IMR-90 (cell line): Measurements from ENCODE around the gene SLC7A6. TPM values are rescaled to one million over a fixed set of nuclear protein-coding genes. Genes with fewer than 3 reads are reported as not detected.

Experiments used
- ATAC-seq: fragments of 200-7000 bp; cut with Tn5 transposase; 2 replicates; pipeline ENCODE4 v1.9.1; 2020; ENCODE audit warnings: low read depth, mild to moderate bottlenecking, moderate library complexity
- BruUV-seq: library from RNA; stranded (reverse); fragments of 400-500 nt; replicated peaks from 2 replicates; lab custom pipeline; 2021; lab: Mats Ljungman, UMichigan
- CTCF ChIA-PET: fragments of 300-600 bp; formaldehyde crosslinking; extraction: SDS; loops from one replicate; lab custom pipeline; 2021; ENCODE audit warnings: antibody characterized with exemption; lab: Yijun Ruan, JAX
- POLR2A ChIA-PET: fragments of 300-600 bp; sonication (Branson Sonifier 250); formaldehyde crosslinking; loops from one replicate; lab custom pipeline; 2022; ENCODE audit warnings: antibody characterized with exemption; ENCODE audit not compliant: unreplicated experiment; lab: Charles Lee
- DNase-seq: peaks from one replicate; pipeline ENCODE4 v3.0.0; 2013
- H2AFZ ChIP-seq: replicated peaks from 2 replicates; pipeline ENCODE3; 2013; ENCODE audit warnings: low read length, mild to moderate bottlenecking; ENCODE audit not compliant: poor library complexity
- H2AK5ac ChIP-seq: 2 replicates; pipeline ENCODE4 v1.6.1; 2013; ENCODE audit warnings: low read depth, low read length, inconsistent platforms
- H2AK9ac ChIP-seq: replicated peaks from 2 replicates; pipeline ENCODE3; 2013; ENCODE audit warnings: mild to moderate bottlenecking, low read depth, low read length, moderate library complexity; ENCODE audit not compliant: poor library complexity
- H2BK120ac ChIP-seq: 2 replicates; pipeline ENCODE4 v1.6.1; 2013; ENCODE audit warnings: low read depth, low read length, inconsistent platforms
- H2BK15ac ChIP-seq: 3 replicates; pipeline ENCODE4 v1.6.1; 2013; ENCODE audit warnings: low read depth, low read length, inconsistent platforms
- H2BK20ac ChIP-seq: 2 replicates; pipeline ENCODE4 v1.6.1; 2013; ENCODE audit warnings: low read depth, mild to moderate bottlenecking, inconsistent platforms, low read length, moderate library complexity
- H2BK5ac ChIP-seq: 2 replicates; pipeline ENCODE4 v1.6.1; 2013; ENCODE audit warnings: mild to moderate bottlenecking, low read depth, low read length, inconsistent platforms; ENCODE audit not compliant: poor library complexity, severe bottlenecking
- H3K14ac ChIP-seq: replicated peaks from 2 replicates; pipeline ENCODE4 v1.6.1; 2013; ENCODE audit warnings: low read depth, low read length, inconsistent platforms
- H3K18ac ChIP-seq: 2 replicates; pipeline ENCODE4 v1.6.1; 2013; ENCODE audit warnings: low read depth, low read length, control low read depth
- H3K23ac ChIP-seq: 2 replicates; pipeline ENCODE4 v1.6.1; 2013; ENCODE audit warnings: low read depth, low read length, inconsistent platforms
- H3K27ac ChIP-seq: 2 replicates; pipeline ENCODE4 v1.5.1; 2013; ENCODE audit warnings: mild to moderate bottlenecking, control low read depth, low read length; ENCODE audit not compliant: insufficient read depth
- H3K27me3 ChIP-seq: 2 replicates; pipeline ENCODE4 v1.6.1; 2013; ENCODE audit warnings: low read length; ENCODE audit not compliant: control insufficient read depth, insufficient read depth
- H3K36me3 ChIP-seq: 2 replicates; pipeline ENCODE4 v1.6.1; 2013; ENCODE audit warnings: low read length, mixed read lengths; ENCODE audit not compliant: control insufficient read depth, insufficient read depth
- H3K4ac ChIP-seq: 2 replicates; pipeline ENCODE4 v1.6.1; 2013; ENCODE audit warnings: low read depth, low read length, inconsistent platforms
- H3K4me1 ChIP-seq: 2 replicates; pipeline ENCODE4 v1.6.1; 2013; ENCODE audit warnings: low read length, mixed read lengths; ENCODE audit not compliant: control insufficient read depth, insufficient read depth
- H3K4me2 ChIP-seq: 2 replicates; pipeline ENCODE4 v1.6.1; 2013; ENCODE audit warnings: low read depth, mild to moderate bottlenecking, control low read depth, low read length, moderate library complexity
- H3K4me3 ChIP-seq: 2 replicates; pipeline ENCODE4 v1.5.1; 2013; ENCODE audit warnings: low read depth, mild to moderate bottlenecking, control low read depth, low read length, moderate library complexity; ENCODE audit not compliant: insufficient read depth
- H3K56ac ChIP-seq: 2 replicates; pipeline ENCODE4 v1.6.1; 2013; ENCODE audit warnings: low read length, inconsistent platforms; ENCODE audit not compliant: insufficient read depth; ENCODE audit errors: extremely low read depth
- H3K79me1 ChIP-seq, 2 experiments: 2 replicates each; pipeline ENCODE4 v1.6.1; 2013; ENCODE audit warnings: low read length in 2 of 2, inconsistent platforms in 1 of 2, low read depth in 1 of 2
- H3K9ac ChIP-seq: 2 replicates; pipeline ENCODE4 v1.6.1; 2013; ENCODE audit warnings: low read depth, low read length, control low read depth
- H3K9me1 ChIP-seq: 2 replicates; pipeline ENCODE4 v1.6.1; 2013; ENCODE audit warnings: low read length, inconsistent platforms; ENCODE audit not compliant: insufficient read depth
- H3K9me3 ChIP-seq: 2 replicates; pipeline ENCODE4 v1.6.1; 2013; ENCODE audit warnings: low read length; ENCODE audit not compliant: control insufficient read depth, insufficient read depth
- H4K20me1 ChIP-seq: 2 replicates; pipeline ENCODE4 v1.6.1; 2013; ENCODE audit warnings: low read length, inconsistent platforms; ENCODE audit not compliant: insufficient read depth
- H4K5ac ChIP-seq: 2 replicates; pipeline ENCODE4 v1.6.1; 2013; ENCODE audit warnings: mild to moderate bottlenecking, low read depth, low read length, control low read depth
- H4K8ac ChIP-seq, 2 experiments: 2 replicates each; pipeline ENCODE4 v1.6.1; 2013; ENCODE audit warnings: low read depth in 2 of 2, low read length in 2 of 2, control low read depth in 1 of 2, inconsistent platforms in 1 of 2
- H4K91ac ChIP-seq: 2 replicates; pipeline ENCODE4 v1.6.1; 2013; ENCODE audit warnings: low read depth, low read length, inconsistent platforms; ENCODE audit not compliant: insufficient read depth
- BHLHE40 ChIP-seq: fragments of 150-350 bp; IDR thresholded peaks from 2 replicates; pipeline ENCODE4 v1.6.1; 2016; ENCODE audit warnings: mild to moderate bottlenecking, low read depth, low read length
- CEBPB ChIP-seq: IDR thresholded peaks from 2 replicates; pipeline ENCODE4 v1.6.1; 2012; ENCODE audit warnings: low read depth, low read length, improper control_type of control experiment
- CHD1 ChIP-seq: IDR thresholded peaks from 2 replicates; pipeline ENCODE4 v1.6.1; 2012; ENCODE audit warnings: low read depth, low read length, improper control_type of control experiment
- FOS ChIP-seq: fragments of 150-350 bp; IDR thresholded peaks from 2 replicates; pipeline ENCODE4 v1.6.1; 2016; ENCODE audit warnings: low read depth, low read length
- MAFK ChIP-seq: IDR thresholded peaks from 2 replicates; pipeline ENCODE4 v1.6.1; 2012; ENCODE audit warnings: low read depth, low read length, improper control_type of control experiment
- MAZ ChIP-seq: IDR thresholded peaks from 2 replicates; pipeline ENCODE4 v1.6.1; 2012; ENCODE audit warnings: low read depth, mild to moderate bottlenecking, low read length, improper control_type of control experiment, moderate library complexity, borderline replicate concordance
- MXI1 ChIP-seq: IDR thresholded peaks from 2 replicates; pipeline ENCODE4 v1.6.1; 2012; ENCODE audit warnings: low read depth, mild to moderate bottlenecking, low read length, moderate library complexity, borderline replicate concordance
- NFE2L2 ChIP-seq: fragments of 150-350 bp; IDR thresholded peaks from 2 replicates; pipeline ENCODE4 v1.6.1; 2016; ENCODE audit warnings: low read depth, mild to moderate bottlenecking, low read length
- POLR2A ChIP-seq: IDR thresholded peaks from 2 replicates; pipeline ENCODE4 v1.6.1; 2012; ENCODE audit warnings: mild to moderate bottlenecking, low read depth, low read length
- RAD21 ChIP-seq: IDR thresholded peaks from 2 replicates; pipeline ENCODE4 v1.6.1; 2012; ENCODE audit warnings: low read length, improper control_type of control experiment
- RCOR1 ChIP-seq: IDR thresholded peaks from 2 replicates; pipeline ENCODE4 v1.6.1; 2012; ENCODE audit warnings: mild to moderate bottlenecking, low read length, improper control_type of control experiment; ENCODE audit not compliant: insufficient replicate concordance
- RFX5 ChIP-seq: IDR thresholded peaks from 2 replicates; pipeline ENCODE4 v1.8.0; 2012; ENCODE audit warnings: low read depth, mild to moderate bottlenecking, low read length, moderate library complexity
- SMC3 ChIP-seq: fragments of 150-350 bp; IDR thresholded peaks from 2 replicates; pipeline ENCODE4 v1.6.1; 2016; ENCODE audit warnings: low read depth, mild to moderate bottlenecking, antibody characterized with exemption, low read length, moderate library complexity
- USF2 ChIP-seq: fragments of 150-350 bp; IDR thresholded peaks from 2 replicates; pipeline ENCODE4 v1.6.1; 2017; ENCODE audit warnings: mild to moderate bottlenecking, antibody characterized with exemption, low read length, low read depth
- WGBS, 2 experiments: methylation state at CpG; one replicate each; pipeline versions ENCODE4 v1.1.5 to v1.1.7; 2013; ENCODE audit warnings: missing lambda C conversion rate in 2 of 2; ENCODE audit not compliant: insufficient read length in 1 of 2; ENCODE audit errors: extremely low coverage in 2 of 2; 5-methylcytosine and 5-hydroxymethylcytosine counted together
- dilution Hi-C: fragments of 300-500 bp; cut with HindIII; formaldehyde crosslinking; loops from one replicate; pipeline ENCODE4 v1.14.3; 2018; ENCODE audit warnings: low sequenced_read_pairs; ENCODE audit not compliant: unreplicated experiment
- in situ Hi-C: fragments of 300-500 bp; cut with MboI; formaldehyde crosslinking; loops from 3 replicates; pipeline ENCODE4 v1.14.3; 2019; ENCODE audit warnings: low sequenced_read_pairs, inconsistent platforms, mixed read lengths
- intact Hi-C: fragments of 100-400 bp; cut with micrococcal nuclease; formaldehyde crosslinking; loops from 2 replicates; pipeline ENCODE4 v1.10.0; 2022
- polyA plus RNA-seq, 3 experiments: library from polyadenylated mRNA; depleted of rRNA; stranded (reverse); fragments of >200 nt; gene quantifications; 2 replicates each; pipeline ENCODE4 v1.2.3, GENCODE V29; 2012; ENCODE audit warnings: low replicate concordance in 1 of 3
- total RNA-seq: library from RNA; depleted of rRNA; stranded (reverse); fragments of >200 nt; gene quantifications from 2 replicates; pipeline ENCODE4 v1.2.3, GENCODE V29; 2012
- TF ChIP-seq, protein P1 (sequence below): fragments of 150-350 bp; IDR thresholded peaks from 2 replicates; pipeline ENCODE4 v1.6.1; 2016; ENCODE audit warnings: low read depth, mild to moderate bottlenecking, low read length, moderate library complexity, borderline replicate concordance

Gene SLC7A6
- total and polyA plus RNA-seq, 2 of the 4 experiments (the other 2 are of a cell fraction): 29.4 to 36.1 TPM

DNA sequence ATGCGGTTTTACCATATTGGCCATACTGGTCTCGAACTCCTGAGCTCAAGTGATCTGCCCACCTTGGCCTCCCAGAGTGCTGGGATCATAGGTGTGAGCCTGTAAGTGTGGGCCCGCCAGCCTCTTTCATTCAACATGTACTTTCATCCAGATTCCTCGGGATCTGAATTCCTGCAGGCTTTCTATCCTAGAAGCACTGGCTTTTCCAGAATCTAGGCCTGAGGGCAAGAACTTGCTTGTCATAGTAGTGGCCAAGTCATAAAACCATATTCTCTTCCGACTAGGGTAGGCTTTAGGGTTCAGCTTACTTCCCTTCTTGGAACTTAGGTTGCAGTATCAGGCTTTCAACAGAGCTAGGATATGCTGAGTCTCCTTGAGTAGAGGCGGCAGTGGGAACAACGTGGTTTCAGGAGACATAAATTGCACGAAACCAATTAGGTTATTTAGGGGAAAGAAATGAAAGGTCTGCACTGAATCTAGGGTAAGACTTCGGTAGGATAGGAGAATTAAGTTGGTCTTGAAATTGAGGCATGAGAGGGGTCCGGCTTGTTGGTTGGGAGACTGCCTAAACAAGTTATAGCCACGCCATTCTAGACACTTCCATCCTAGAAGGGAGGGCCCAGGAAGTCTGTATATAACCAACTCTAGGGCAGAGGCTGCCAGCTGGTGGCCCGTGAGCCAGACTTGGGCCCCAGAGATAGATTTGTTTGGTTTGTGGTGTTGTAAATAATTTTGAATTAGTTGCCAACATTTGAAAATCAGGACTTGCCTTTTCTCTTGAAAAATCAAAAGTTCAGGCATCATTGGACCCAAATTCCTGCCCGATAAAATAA is 15.6 kb downstream of the SLC7A6 start:
- ChIA-PET POLR2A (interaction anchor here (0.6 to 1.0 kb wide), 2 partner anchors 8 to 361 kb away, joined by 3 read pairs; no protein-coding TSS in a partner anchor), CTCF (interaction anchor here (0.7 to 1.1 kb wide), 3 partner anchors 16 to 133 kb away, joined by 3 read pairs; partner anchors contain the start of genes PRMT7, SLC7A6 and SLC7A6OS)
- Histone ChIP-seq H3K14ac (no peak overlapping the region), H3K79me1 (peaks cover 7 to 66% of the 10 kb centered on the region in 2 experiments; a peak in 2 of 4 replicates), H2BK120ac (no peak overlapping the region), H3K9me1 (no peaks in the 10 kb centered on the region), H3K18ac (no peak overlapping the region), H3K56ac (no peak overlapping the region), H2AK5ac (no peak overlapping the region), H3K9ac (no peak overlapping the region), H4K8ac (no peak overlapping the region), H4K20me1 (peaks cover 48% of the 10 kb centered on the region), H4K91ac (no peak overlapping the region), H3K27me3 (no peaks in the 10 kb centered on the region), H2BK15ac (no peak overlapping the region), H3K4ac (no peak overlapping the region), H3K9me3 (no peaks in the 10 kb centered on the region), H3K4me1 (no peaks in the 10 kb centered on the region; the same call in 1 of the 2 replicates), H3K4me2 (no peak overlapping the region), H2BK20ac (no peak overlapping the region), H3K27ac (no peak overlapping the region), H2AK9ac (no peak overlapping the region), H2BK5ac (no peak overlapping the region), H2AFZ (no peak overlapping the region), H3K36me3 (peaks cover 17% of the 10 kb centered on the region), H4K5ac (no peak overlapping the region), H3K23ac (no peak overlapping the region; the same call in 1 of the 2 replicates), H3K4me3 (no peak overlapping the region)
- BruUV-seq: no TSS peak
- in situ Hi-C loops: no loop called here
- DNase-seq (no peak), ATAC-seq (no peak)
- WGBS, 2 experiments: 100% methylated on average over 3 of the region's 13 CpGs; no CpG with 5 or more reads in 1 of the 2 experiments
- dilution Hi-C loops: no loop called here
- intact Hi-C loops: loop anchor here (2.0 kb wide), 1 partner anchor 13 kb away; no protein-coding TSS in a partner anchor
- TF ChIP-seq BHLHE40: no peak
- no peak for TF ChIP-seq USF2
- no peak for TF ChIP-seq SMC3
- TF ChIP-seq FOS: no peak
- TF ChIP-seq CHD1: no peak
- no peak for TF ChIP-seq CEBPB
- TF ChIP-seq POLR2A: no peak
- TF ChIP-seq MAZ: no peak
- TF ChIP-seq NFE2L2: no peak
- TF ChIP-seq, protein P1, sequence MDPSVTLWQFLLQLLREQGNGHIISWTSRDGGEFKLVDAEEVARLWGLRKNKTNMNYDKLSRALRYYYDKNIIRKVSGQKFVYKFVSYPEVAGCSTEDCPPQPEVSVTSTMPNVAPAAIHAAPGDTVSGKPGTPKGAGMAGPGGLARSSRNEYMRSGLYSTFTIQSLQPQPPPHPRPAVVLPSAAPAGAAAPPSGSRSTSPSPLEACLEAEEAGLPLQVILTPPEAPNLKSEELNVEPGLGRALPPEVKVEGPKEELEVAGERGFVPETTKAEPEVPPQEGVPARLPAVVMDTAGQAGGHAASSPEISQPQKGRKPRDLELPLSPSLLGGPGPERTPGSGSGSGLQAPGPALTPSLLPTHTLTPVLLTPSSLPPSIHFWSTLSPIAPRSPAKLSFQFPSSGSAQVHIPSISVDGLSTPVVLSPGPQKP: no peak
- TF ChIP-seq MXI1: no peak
- no peak for TF ChIP-seq RCOR1
- no peak for TF ChIP-seq MAFK
- no peak for TF ChIP-seq RFX5
- TF ChIP-seq RAD21: no peak
